GM12865 (cell line): ENCODE results near the gene XIRP1.

Experiments used
- DNase-seq: peaks from one replicate; pipeline ENCODE4 v3.0.0; 2010; ENCODE audit warnings: low read depth
- H3K4me3 ChIP-seq: 2 replicates; pipeline ENCODE4 v1.5.1; 2011; ENCODE audit warnings: mild to moderate bottlenecking, low read depth, low read length, control low read depth
- CTCF ChIP-seq: IDR thresholded peaks from 2 replicates; pipeline ENCODE4 v1.5.1; 2011; ENCODE audit warnings: low read length, control low read depth, low read depth, inconsistent platforms; ENCODE audit not compliant: insufficient read depth; ENCODE audit errors: missing control alignments

The XIRP1 gene

GRCh38 chr3:39166134-39166710 is 26.2 kb downstream of the XIRP1 start:
- H3K4me3 ChIP-seq: no peak overlapping the region
- DNase-seq: no peak
- no peak for TF ChIP-seq CTCF

GRCh38 chr3:39165518-39165917 is 26.9 kb downstream of the XIRP1 start:
- no peak for DNase-seq
- no peak overlapping the region for H3K4me3 ChIP-seq
- TF ChIP-seq CTCF: no peak

GRCh38 chr3:39164414-39164813 is 28.0 kb downstream of the XIRP1 start:
- no peak for DNase-seq
- no peak overlapping the region for H3K4me3 ChIP-seq
- TF ChIP-seq CTCF: no peak

- no peak for DNase-seq
- TF ChIP-seq CTCF: no peak
These were observed 34.2 kb downstream of the XIRP1 start for GRCh38 chr3:39158148-39158715.

GRCh38 chr3:39157359-39157758 is 35.0 kb downstream of the XIRP1 start:
- DNase-seq: no peak
- no peak for TF ChIP-seq CTCF

More at GRCh38 chr3:39158148-39158715, 34.2 kb downstream of the XIRP1 start:
- no peak overlapping the region for H3K4me3 ChIP-seq

GRCh38 chr3:39156421-39156820 is 36.0 kb downstream of the XIRP1 start:
- no peak for DNase-seq
- no peak for TF ChIP-seq CTCF

More at GRCh38 chr3:39157359-39157758, 35.0 kb downstream of the XIRP1 start:
- no peak overlapping the region for H3K4me3 ChIP-seq

More at GRCh38 chr3:39156421-39156820, 36.0 kb downstream of the XIRP1 start:
- H3K4me3 ChIP-seq: no peak overlapping the region
